ENCODE results near the gene CCDC38. TPM values are rescaled to one million over a fixed set of nuclear protein-coding genes. Genes with fewer than 3 reads are reported as not detected.

CCDC38 gene
- polyA plus RNA-seq, 1 donor from 2014 or later = not detected

DNA sequence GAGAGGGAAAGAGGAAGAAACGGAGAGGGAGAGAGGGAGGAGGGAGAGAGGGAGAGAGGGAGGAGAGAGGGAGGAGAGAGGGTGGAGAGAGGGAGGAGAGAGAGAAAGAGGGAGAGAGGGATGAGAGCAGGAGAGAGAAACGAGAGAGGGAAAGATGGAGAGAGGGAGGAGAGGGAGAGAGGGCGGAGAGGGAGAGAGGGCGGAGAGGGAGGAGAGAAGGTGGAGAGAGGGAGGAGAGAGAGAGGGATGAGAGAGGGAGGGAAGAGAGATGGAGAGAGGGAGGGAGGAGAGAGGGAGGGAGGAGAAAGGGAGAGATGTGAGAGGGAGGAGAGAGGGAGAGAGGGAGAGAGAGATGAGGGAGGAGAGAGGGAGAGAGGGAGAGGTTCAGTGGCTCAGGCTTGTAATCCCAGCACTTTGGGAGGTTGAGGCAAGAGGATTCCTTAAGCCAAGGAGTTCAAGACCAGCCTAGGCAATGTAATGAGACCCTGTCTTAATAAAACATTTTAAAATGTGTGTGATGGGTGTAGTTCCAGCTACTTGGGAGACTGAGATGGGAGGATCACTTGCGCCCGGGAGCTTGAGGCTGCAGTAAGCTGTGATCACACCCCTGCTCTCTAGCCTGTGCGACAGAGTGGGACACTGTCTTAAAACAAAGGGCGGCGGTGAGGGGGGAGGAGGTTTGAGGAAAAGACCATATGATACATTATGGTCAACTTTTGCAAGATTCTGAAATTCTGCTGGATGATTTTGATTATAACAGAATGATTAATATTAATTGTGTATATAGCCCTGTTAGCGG lies 105.0 kb downstream of the CCDC38 start:
- H2AFZ ChIP-seq (ENCODE audit: low read depth, low read length) = no peak overlapping the region
- H3K9ac ChIP-seq (ENCODE audit: low read length) = no peak overlapping the region
- H3K4me3 ChIP-seq (ENCODE audit: low read length) = no peak overlapping the region

DNA sequence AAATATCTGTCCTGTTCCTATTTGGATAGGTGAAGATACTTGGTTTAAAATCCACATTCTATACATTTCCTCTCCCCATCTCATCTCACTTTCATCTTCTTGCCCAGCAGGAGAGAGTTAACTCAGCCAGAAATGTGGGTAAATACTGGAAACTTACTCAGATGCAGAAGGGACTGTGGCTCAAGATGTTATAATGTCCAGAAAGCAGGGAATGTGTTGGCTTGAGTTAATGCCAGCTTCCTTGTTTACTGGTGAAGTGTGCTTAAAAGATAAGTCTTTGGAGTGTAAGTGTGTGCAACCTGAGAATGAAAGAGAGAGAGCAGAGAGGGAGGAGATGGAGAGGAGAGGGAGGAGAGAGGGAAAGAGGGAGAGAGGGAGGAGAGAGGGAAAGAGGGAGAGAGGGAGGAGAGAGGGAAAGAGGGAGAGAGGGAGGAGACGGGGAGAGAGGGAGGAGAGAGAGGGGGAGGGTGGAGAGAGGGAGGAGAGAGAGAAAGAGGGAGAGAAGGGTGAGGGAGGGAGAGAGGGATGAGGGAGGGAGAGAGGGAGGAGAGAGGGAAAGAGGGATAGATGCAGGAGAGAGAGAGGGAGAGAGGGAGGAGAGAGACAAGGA lies 105.7 kb downstream of the CCDC38 start:
- H3F3A ChIP-seq (ENCODE audit: insufficient read depth, low read length, poor library complexity, severe bottlenecking) = no peaks in the 10 kb centered on the region
- no peaks in the 10 kb centered on the region for H3K36me3 ChIP-seq (ENCODE audit: insufficient read depth, low read length)
- no peak overlapping the region for H3K9ac ChIP-seq (ENCODE audit: low read length)
- no peak overlapping the region for H2AFZ ChIP-seq (ENCODE audit: low read depth, low read length)
- H3K4me2 ChIP-seq (ENCODE audit: low read length) = no peak overlapping the region
- H3K27ac ChIP-seq (ENCODE audit: low read length) = no peak overlapping the region
- H4K20me1 ChIP-seq (ENCODE audit: insufficient read depth) = no peaks in the 10 kb centered on the region
- H3K4me3 ChIP-seq (ENCODE audit: low read length) = no peak overlapping the region
- TF ChIP-seq TAF1 (IDR thresholded peaks at IDR 0.05; ENCODE audit: low read depth) (no peak), MXI1 (conservative IDR thresholded peaks at IDR 0.05; ENCODE audit: poor library complexity, severe bottlenecking) (no peak), RAD21 (conservative IDR thresholded peaks at IDR 0.05) (no peak), EP300 (conservative IDR thresholded peaks at IDR 0.05; ENCODE audit: poor library complexity, severe bottlenecking) (no peak)
- TF ChIP-seq, protein P1, sequence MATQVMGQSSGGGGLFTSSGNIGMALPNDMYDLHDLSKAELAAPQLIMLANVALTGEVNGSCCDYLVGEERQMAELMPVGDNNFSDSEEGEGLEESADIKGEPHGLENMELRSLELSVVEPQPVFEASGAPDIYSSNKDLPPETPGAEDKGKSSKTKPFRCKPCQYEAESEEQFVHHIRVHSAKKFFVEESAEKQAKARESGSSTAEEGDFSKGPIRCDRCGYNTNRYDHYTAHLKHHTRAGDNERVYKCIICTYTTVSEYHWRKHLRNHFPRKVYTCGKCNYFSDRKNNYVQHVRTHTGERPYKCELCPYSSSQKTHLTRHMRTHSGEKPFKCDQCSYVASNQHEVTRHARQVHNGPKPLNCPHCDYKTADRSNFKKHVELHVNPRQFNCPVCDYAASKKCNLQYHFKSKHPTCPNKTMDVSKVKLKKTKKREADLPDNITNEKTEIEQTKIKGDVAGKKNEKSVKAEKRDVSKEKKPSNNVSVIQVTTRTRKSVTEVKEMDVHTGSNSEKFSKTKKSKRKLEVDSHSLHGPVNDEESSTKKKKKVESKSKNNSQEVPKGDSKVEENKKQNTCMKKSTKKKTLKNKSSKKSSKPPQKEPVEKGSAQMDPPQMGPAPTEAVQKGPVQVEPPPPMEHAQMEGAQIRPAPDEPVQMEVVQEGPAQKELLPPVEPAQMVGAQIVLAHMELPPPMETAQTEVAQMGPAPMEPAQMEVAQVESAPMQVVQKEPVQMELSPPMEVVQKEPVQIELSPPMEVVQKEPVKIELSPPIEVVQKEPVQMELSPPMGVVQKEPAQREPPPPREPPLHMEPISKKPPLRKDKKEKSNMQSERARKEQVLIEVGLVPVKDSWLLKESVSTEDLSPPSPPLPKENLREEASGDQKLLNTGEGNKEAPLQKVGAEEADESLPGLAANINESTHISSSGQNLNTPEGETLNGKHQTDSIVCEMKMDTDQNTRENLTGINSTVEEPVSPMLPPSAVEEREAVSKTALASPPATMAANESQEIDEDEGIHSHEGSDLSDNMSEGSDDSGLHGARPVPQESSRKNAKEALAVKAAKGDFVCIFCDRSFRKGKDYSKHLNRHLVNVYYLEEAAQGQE (IDR thresholded peaks at IDR 0.05; ENCODE audit: borderline replicate concordance) = no peak
- TF ChIP-seq, protein P2, sequence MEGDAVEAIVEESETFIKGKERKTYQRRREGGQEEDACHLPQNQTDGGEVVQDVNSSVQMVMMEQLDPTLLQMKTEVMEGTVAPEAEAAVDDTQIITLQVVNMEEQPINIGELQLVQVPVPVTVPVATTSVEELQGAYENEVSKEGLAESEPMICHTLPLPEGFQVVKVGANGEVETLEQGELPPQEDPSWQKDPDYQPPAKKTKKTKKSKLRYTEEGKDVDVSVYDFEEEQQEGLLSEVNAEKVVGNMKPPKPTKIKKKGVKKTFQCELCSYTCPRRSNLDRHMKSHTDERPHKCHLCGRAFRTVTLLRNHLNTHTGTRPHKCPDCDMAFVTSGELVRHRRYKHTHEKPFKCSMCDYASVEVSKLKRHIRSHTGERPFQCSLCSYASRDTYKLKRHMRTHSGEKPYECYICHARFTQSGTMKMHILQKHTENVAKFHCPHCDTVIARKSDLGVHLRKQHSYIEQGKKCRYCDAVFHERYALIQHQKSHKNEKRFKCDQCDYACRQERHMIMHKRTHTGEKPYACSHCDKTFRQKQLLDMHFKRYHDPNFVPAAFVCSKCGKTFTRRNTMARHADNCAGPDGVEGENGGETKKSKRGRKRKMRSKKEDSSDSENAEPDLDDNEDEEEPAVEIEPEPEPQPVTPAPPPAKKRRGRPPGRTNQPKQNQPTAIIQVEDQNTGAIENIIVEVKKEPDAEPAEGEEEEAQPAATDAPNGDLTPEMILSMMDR (IDR thresholded peaks at IDR 0.05; ENCODE audit: poor library complexity, severe bottlenecking) = no peak
- H3K9me2 ChIP-seq (ENCODE audit: insufficient read depth, low read length) = no peaks in the 10 kb centered on the region
- H3K9me3 ChIP-seq (ENCODE audit: low read length) = no peaks in the 10 kb centered on the region
- H3K79me2 ChIP-seq (replicated peaks; ENCODE audit: insufficient read depth, low read length) = no peaks in the 10 kb centered on the region
- H3K27me3 ChIP-seq (ENCODE audit: insufficient read depth, low read depth, low read length) = no peaks in the 10 kb centered on the region

More for the DNA sequence above, 105.0 kb downstream of the CCDC38 start:
- Histone ChIP-seq H3K4me2 (ENCODE audit: low read length) (no peak overlapping the region), H3K27ac (ENCODE audit: low read length) (no peak overlapping the region), H3K36me3 (ENCODE audit: insufficient read depth, low read length) (no peaks in the 10 kb centered on the region), H3K9me3 (ENCODE audit: low read length) (no peaks in the 10 kb centered on the region), H3F3A (ENCODE audit: insufficient read depth, low read length, poor library complexity, severe bottlenecking) (no peaks in the 10 kb centered on the region), H4K20me1 (ENCODE audit: insufficient read depth) (no peaks in the 10 kb centered on the region), H3K27me3 (ENCODE audit: insufficient read depth, low read depth, low read length) (no peaks in the 10 kb centered on the region), H3K9me2 (ENCODE audit: insufficient read depth, low read length) (no peaks in the 10 kb centered on the region), H3K79me2 (replicated peaks; ENCODE audit: insufficient read depth, low read length) (no peaks in the 10 kb centered on the region)
- no peak for TF ChIP-seq RAD21 (conservative IDR thresholded peaks at IDR 0.05)
- TF ChIP-seq, protein P1 (IDR thresholded peaks at IDR 0.05; ENCODE audit: borderline replicate concordance) = no peak
- no peak for TF ChIP-seq TAF1 (IDR thresholded peaks at IDR 0.05; ENCODE audit: low read depth)
- no peak for TF ChIP-seq EZH2 (IDR thresholded peaks at IDR 0.05; ENCODE audit: borderline replicate concordance, insufficient read depth, low read length, poor library complexity, severe bottlenecking)
- TF ChIP-seq POLR2AphosphoS5 (IDR thresholded peaks at IDR 0.05) = no peak
- TF ChIP-seq SMC3 (conservative IDR thresholded peaks at IDR 0.05; ENCODE audit: poor library complexity) = no peak
- TF ChIP-seq MXI1 (conservative IDR thresholded peaks at IDR 0.05; ENCODE audit: poor library complexity, severe bottlenecking) = no peak
- TF ChIP-seq EP300 (conservative IDR thresholded peaks at IDR 0.05; ENCODE audit: poor library complexity, severe bottlenecking) = no peak
- TF ChIP-seq, protein P2 (IDR thresholded peaks at IDR 0.05; ENCODE audit: poor library complexity, severe bottlenecking) = no peak

Measured in neural cell (in vitro differentiated cells).